ENCODE results near the gene CLN5.

DNA sequence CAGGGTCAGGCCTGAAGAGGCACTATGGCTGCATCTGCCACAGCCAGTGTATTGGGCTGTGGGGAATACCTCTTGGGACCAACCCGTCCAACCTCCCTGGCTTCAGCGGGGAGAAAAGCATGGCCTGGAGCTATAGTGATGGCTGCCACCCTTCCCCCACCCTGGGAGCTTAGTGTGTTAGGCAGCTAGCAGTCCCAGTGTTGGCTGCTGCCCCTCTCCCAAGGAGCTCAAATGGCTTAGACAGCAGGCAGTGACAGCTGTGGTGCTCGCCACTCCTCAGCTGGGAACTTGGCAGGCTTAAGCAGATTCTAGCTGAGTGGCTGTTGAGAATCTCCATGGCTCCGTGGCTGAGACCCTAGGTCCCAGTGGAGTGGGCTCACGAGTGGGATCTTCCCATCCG, 23.8 kb upstream of the CLN5 start:
- TF ChIP-seq, protein P1, sequence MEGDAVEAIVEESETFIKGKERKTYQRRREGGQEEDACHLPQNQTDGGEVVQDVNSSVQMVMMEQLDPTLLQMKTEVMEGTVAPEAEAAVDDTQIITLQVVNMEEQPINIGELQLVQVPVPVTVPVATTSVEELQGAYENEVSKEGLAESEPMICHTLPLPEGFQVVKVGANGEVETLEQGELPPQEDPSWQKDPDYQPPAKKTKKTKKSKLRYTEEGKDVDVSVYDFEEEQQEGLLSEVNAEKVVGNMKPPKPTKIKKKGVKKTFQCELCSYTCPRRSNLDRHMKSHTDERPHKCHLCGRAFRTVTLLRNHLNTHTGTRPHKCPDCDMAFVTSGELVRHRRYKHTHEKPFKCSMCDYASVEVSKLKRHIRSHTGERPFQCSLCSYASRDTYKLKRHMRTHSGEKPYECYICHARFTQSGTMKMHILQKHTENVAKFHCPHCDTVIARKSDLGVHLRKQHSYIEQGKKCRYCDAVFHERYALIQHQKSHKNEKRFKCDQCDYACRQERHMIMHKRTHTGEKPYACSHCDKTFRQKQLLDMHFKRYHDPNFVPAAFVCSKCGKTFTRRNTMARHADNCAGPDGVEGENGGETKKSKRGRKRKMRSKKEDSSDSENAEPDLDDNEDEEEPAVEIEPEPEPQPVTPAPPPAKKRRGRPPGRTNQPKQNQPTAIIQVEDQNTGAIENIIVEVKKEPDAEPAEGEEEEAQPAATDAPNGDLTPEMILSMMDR (IDR thresholded peaks at IDR 0.05): no peak
- TF ChIP-seq TCF7L2 (IDR thresholded peaks at IDR 0.05; ENCODE audit: low read depth, low read length) (no peak), POLR2AphosphoS5 (IDR thresholded peaks at IDR 0.05; ENCODE audit: low read depth, low read length) (no peak), SIN3A (IDR thresholded peaks at IDR 0.05; ENCODE audit: borderline replicate concordance, insufficient read depth, low read depth, low read length) (no peak)
- TF ChIP-seq, protein P2, sequence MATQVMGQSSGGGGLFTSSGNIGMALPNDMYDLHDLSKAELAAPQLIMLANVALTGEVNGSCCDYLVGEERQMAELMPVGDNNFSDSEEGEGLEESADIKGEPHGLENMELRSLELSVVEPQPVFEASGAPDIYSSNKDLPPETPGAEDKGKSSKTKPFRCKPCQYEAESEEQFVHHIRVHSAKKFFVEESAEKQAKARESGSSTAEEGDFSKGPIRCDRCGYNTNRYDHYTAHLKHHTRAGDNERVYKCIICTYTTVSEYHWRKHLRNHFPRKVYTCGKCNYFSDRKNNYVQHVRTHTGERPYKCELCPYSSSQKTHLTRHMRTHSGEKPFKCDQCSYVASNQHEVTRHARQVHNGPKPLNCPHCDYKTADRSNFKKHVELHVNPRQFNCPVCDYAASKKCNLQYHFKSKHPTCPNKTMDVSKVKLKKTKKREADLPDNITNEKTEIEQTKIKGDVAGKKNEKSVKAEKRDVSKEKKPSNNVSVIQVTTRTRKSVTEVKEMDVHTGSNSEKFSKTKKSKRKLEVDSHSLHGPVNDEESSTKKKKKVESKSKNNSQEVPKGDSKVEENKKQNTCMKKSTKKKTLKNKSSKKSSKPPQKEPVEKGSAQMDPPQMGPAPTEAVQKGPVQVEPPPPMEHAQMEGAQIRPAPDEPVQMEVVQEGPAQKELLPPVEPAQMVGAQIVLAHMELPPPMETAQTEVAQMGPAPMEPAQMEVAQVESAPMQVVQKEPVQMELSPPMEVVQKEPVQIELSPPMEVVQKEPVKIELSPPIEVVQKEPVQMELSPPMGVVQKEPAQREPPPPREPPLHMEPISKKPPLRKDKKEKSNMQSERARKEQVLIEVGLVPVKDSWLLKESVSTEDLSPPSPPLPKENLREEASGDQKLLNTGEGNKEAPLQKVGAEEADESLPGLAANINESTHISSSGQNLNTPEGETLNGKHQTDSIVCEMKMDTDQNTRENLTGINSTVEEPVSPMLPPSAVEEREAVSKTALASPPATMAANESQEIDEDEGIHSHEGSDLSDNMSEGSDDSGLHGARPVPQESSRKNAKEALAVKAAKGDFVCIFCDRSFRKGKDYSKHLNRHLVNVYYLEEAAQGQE (IDR thresholded peaks at IDR 0.05; ENCODE audit: insufficient read depth in 1 of 2, low read depth in 2 of 2, low read length in 1 of 2): no peak
